NCI-H524 (cell line): ENCODE measurements around the gene GADL1.

ENCODE experiments used
- DNase-seq, 2 experiments: peaks; one replicate each; lab custom pipeline; 2025; lab: John Stamatoyannopoulos, UW

GADL1 gene

GRCh38 chr3:30875505-30875904 is 19.0 kb downstream of the GADL1 start:
- no peak for DNase-seq

GRCh38 chr3:30873671-30874070 is 20.8 kb downstream of the GADL1 start:
- no peak for DNase-seq

GRCh38 chr3:30872879-30873278 is 21.6 kb downstream of the GADL1 start:
- DNase-seq, result no peak

GRCh38 chr3:30871720-30872119 is 22.7 kb downstream of the GADL1 start:
- no peak for DNase-seq

GRCh38 chr3:30864836-30865235 is 29.6 kb downstream of the GADL1 start:
- no peak for DNase-seq

GRCh38 chr3:30864132-30864531 is 30.3 kb downstream of the GADL1 start:
- DNase-seq, result no peak

- no peak for DNase-seq
Observed at GRCh38 chr3:30862004-30862403, 32.5 kb downstream of the GADL1 start.

GRCh38 chr3:30858894-30859389 is 35.5 kb downstream of the GADL1 start:
- no peak for DNase-seq

- no peak for DNase-seq
Observed at GRCh38 chr3:30855400-30856292, 38.8 kb downstream of the GADL1 start.

- DNase-seq, result no peak
Observed at GRCh38 chr3:30852833-30853232, 41.6 kb downstream of the GADL1 start.

- no peak for DNase-seq
Observed at GRCh38 chr3:30848087-30848779, 46.2 kb downstream of the GADL1 start.

- no peak for DNase-seq
Observed at GRCh38 chr3:30847592-30847991, 46.9 kb downstream of the GADL1 start.

- no peak for DNase-seq
Observed at GRCh38 chr3:30845606-30846005, 48.9 kb downstream of the GADL1 start.

GRCh38 chr3:30843877-30844276 is 50.6 kb downstream of the GADL1 start:
- DNase-seq, result no peak

- DNase-seq, result no peak
Observed at GRCh38 chr3:30836141-30836540, 58.3 kb downstream of the GADL1 start.

- no peak for DNase-seq
Observed at GRCh38 chr3:30835667-30836066, 58.8 kb downstream of the GADL1 start.

GRCh38 chr3:30832961-30833575 is 61.4 kb downstream of the GADL1 start:
- peak; percentile 72 to 93 for DNase-seq

GRCh38 chr3:30827080-30827479 is 67.4 kb downstream of the GADL1 start:
- no peak for DNase-seq

GRCh38 chr3:30826531-30826942 is 67.9 kb downstream of the GADL1 start:
- DNase-seq, result no peak

GRCh38 chr3:30819067-30819798 is 75.2 kb downstream of the GADL1 start:
- no peak for DNase-seq

GRCh38 chr3:30813734-30814133 is 80.7 kb downstream of the GADL1 start:
- no peak for DNase-seq
